GM18520 (cell line): ENCODE measurements around the gene HSD17B11.
"Not testable (repeated sequence)": the region's sequence is repeated elsewhere in the genome, so short reads cannot be mapped to it uniquely, and the experiment has no call there.

ENCODE experiments used
- ATAC-seq: cut with Tn5 transposase; IDR thresholded peaks from one replicate; pipeline ENCODE4 v1.9.1; 2021; ENCODE audit not compliant: unreplicated experiment

Gene HSD17B11

GRCh38 chr4:87359258-87359657 is 31.7 kb downstream of the HSD17B11 start:
- ATAC-seq, result no peak

- no peak for ATAC-seq
Observed at GRCh38 chr4:87356832-87357526, 34.0 kb downstream of the HSD17B11 start.

GRCh38 chr4:87354168-87355102 is 36.6 kb downstream of the HSD17B11 start:
- no peak for ATAC-seq

GRCh38 chr4:87353592-87353991 is 37.4 kb downstream of the HSD17B11 start:
- peak; percentile 63 for ATAC-seq

GRCh38 chr4:87345139-87345538 is 45.8 kb downstream of the HSD17B11 start:
- no peak for ATAC-seq

GRCh38 chr4:87342872-87343271 is 48.1 kb downstream of the HSD17B11 start:
- ATAC-seq, result no peak

GRCh38 chr4:87341954-87342635 is 48.9 kb downstream of the HSD17B11 start:
- not testable (repeated sequence) for ATAC-seq

GRCh38 chr4:87339440-87339839 is 51.5 kb downstream of the HSD17B11 start:
- no peak for ATAC-seq

- no peak for ATAC-seq
Observed at GRCh38 chr4:87337361-87337760, 53.6 kb downstream of the HSD17B11 start.

- no peak for ATAC-seq
Observed at GRCh38 chr4:87333267-87333666, 57.7 kb downstream of the HSD17B11 start.

- no peak for ATAC-seq
Observed at GRCh38 chr4:87330761-87331160, 60.2 kb downstream of the HSD17B11 start.

- no peak for ATAC-seq
Observed at GRCh38 chr4:87327136-87327535, 63.9 kb downstream of the HSD17B11 start.

- ATAC-seq, result no peak
Observed at GRCh38 chr4:87326460-87326859, 64.5 kb downstream of the HSD17B11 start.

GRCh38 chr4:87322754-87323153 is 68.2 kb downstream of the HSD17B11 start, which contains the start of gene HSD17B13:
TSS of gene HSD17B13 (minus strand) at chr4:87322882. CDS start at chr4:87322841, 41 bp downstream.
- no peak for ATAC-seq

- no peak for ATAC-seq
Observed at GRCh38 chr4:87321888-87322287, 69.1 kb downstream of the HSD17B11 start.

- ATAC-seq, result no peak
Observed at GRCh38 chr4:87317527-87317926, 73.5 kb downstream of the HSD17B11 start.

- no peak for ATAC-seq
Observed at GRCh38 chr4:87316961-87317360, 74.0 kb downstream of the HSD17B11 start.

- ATAC-seq, result not testable (repeated sequence)
Observed at GRCh38 chr4:87315000-87315399, 76.0 kb downstream of the HSD17B11 start.

GRCh38 chr4:87313756-87314155 is 77.2 kb downstream of the HSD17B11 start:
- ATAC-seq, result no peak

GRCh38 chr4:87311684-87312083 is 79.3 kb downstream of the HSD17B11 start:
- no peak for ATAC-seq

- ATAC-seq, result no peak
Observed at GRCh38 chr4:87310691-87311335, 80.2 kb downstream of the HSD17B11 start.
